GM11168 (cell line): ENCODE results near the gene GEMIN8.

ENCODE experiments used
- in situ Hi-C: fragments of 300-500 bp; cut with MboI; formaldehyde crosslinking; loops from one replicate; pipeline ENCODE4 v1.12.0; 2022; ENCODE audit warnings: low sequenced_read_pairs; ENCODE audit not compliant: unreplicated experiment

GEMIN8 gene

GRCh38 chrX:13965531-13965930 is 64.2 kb downstream of the GEMIN8 start:
- in situ Hi-C loops: no loop called here

- in situ Hi-C loops: no loop called here
These were observed 72.7 kb downstream of the GEMIN8 start for GRCh38 chrX:13956998-13957397.
